Ascending aorta (tissue), 2 donors: ENCODE data around the gene CLCA4. TPM values are rescaled to one million over a fixed set of nuclear protein-coding genes. Genes with fewer than 3 reads are reported as not detected.

ENCODE experiments used
- DNase-seq, 2 donors: peaks; one replicate each; pipeline ENCODE4 v3.0.0-alpha.2; 2019; ENCODE audit warnings: low spot score in 2 of 2
- H3K27ac ChIP-seq, 2 donors: fragments of 200-600 bp; sonication (generic); one replicate each; pipeline ENCODE4 v1.5.1; 2016 to 2017; ENCODE audit warnings: mild to moderate bottlenecking in 1 of 2
- H3K27me3 ChIP-seq: fragments of 200-600 bp; sonication (generic); one replicate; pipeline ENCODE4 v1.5.1; 2017
- H3K36me3 ChIP-seq, 2 donors: fragments of 200-600 bp; sonication (generic); one replicate each; pipeline ENCODE4 v1.5.1; 2016
- H3K4me1 ChIP-seq, 2 donors: fragments of 200-600 bp; sonication (generic); one replicate each; pipeline ENCODE4 v1.5.1; 2016 to 2017; ENCODE audit warnings: mild to moderate bottlenecking in 1 of 2
- H3K4me3 ChIP-seq, 2 donors: fragments of 200-600 bp; sonication (generic); one replicate each; pipeline ENCODE4 v1.5.1; 2016 to 2017; ENCODE audit warnings: mild to moderate bottlenecking in 1 of 2
- H3K9me3 ChIP-seq, 2 donors: fragments of 200-600 bp; sonication (generic); one replicate each; pipeline ENCODE4 v1.5.1; 2016
- CTCF ChIP-seq, 3 experiments: fragments of 200-600 bp in 2 of 3; fragments of 450-650 bp in 1 of 3; sonication (generic) in 2 of 3; IDR thresholded peaks; one replicate each; pipeline ENCODE4 v1.5.1; 2016 to 2019; ENCODE audit warnings: antibody characterized with exemption in 3 of 3, mild to moderate bottlenecking in 1 of 3, moderate library complexity in 1 of 3
- intact Hi-C: fragments of 100-400 bp; cut with DNase I; formaldehyde crosslinking; loops from one replicate; pipeline ENCODE4 v1.15.1; 2023
- total RNA-seq: library from RNA; depleted of rRNA; stranded (reverse); fragments of >200 nt; gene quantifications from one replicate; pipeline ENCODE4 v1.1.0, GENCODE V29; 2016

The CLCA4 gene
- total RNA-seq, 1 donor from 2014 or later = not detected

- Histone ChIP-seq H3K36me3 (no peaks in the 10 kb centered on the region), H3K9me3 (no peaks in the 10 kb centered on the region), H3K4me3 (no peak overlapping the region), H3K27me3 (no peaks in the 10 kb centered on the region), H3K27ac (no peak overlapping the region), H3K4me1 (no peaks in the 10 kb centered on the region)
- intact Hi-C loops = no loop called here
- no peak for DNase-seq
- no peak for TF ChIP-seq CTCF (IDR thresholded peaks at IDR 0.05)
Measured at GRCh38 chr1:86567878-86568277, 21.0 kb downstream of the CLCA4 start.

GRCh38 chr1:86573763-86574484 is 27.0 kb downstream of the CLCA4 start:
- intact Hi-C loops = no loop called here
- no peaks in the 10 kb centered on the region for H3K27me3 ChIP-seq
- H3K4me3 ChIP-seq = no peak overlapping the region
- no peaks in the 10 kb centered on the region for H3K9me3 ChIP-seq
- DNase-seq = no peak
- no peak overlapping the region for H3K27ac ChIP-seq
- no peaks in the 10 kb centered on the region for H3K4me1 ChIP-seq
- TF ChIP-seq CTCF (IDR thresholded peaks at IDR 0.05) = no peak
- H3K36me3 ChIP-seq = no peaks in the 10 kb centered on the region

GRCh38 chr1:86581231-86581630 is 34.4 kb downstream of the CLCA4 start:
- Histone ChIP-seq H3K27me3 (no peaks in the 10 kb centered on the region), H3K4me1 (no peaks in the 10 kb centered on the region), H3K27ac (no peak overlapping the region), H3K9me3 (no peaks in the 10 kb centered on the region), H3K4me3 (no peak overlapping the region), H3K36me3 (no peaks in the 10 kb centered on the region)
- intact Hi-C loops = no loop called here
- no peak for DNase-seq
- TF ChIP-seq CTCF (IDR thresholded peaks at IDR 0.05) = no peak

- TF ChIP-seq CTCF (IDR thresholded peaks at IDR 0.05) = no peak
- no peaks in the 10 kb centered on the region for H3K9me3 ChIP-seq
- H3K4me1 ChIP-seq = no peaks in the 10 kb centered on the region
- no peak for DNase-seq
- H3K27me3 ChIP-seq = no peaks in the 10 kb centered on the region
- H3K4me3 ChIP-seq = no peak overlapping the region
- H3K27ac ChIP-seq = no peak overlapping the region
- no peaks in the 10 kb centered on the region for H3K36me3 ChIP-seq
- intact Hi-C loops = no loop called here
Measured at GRCh38 chr1:86582161-86582560, 35.3 kb downstream of the CLCA4 start.

GRCh38 chr1:86583032-86583431 is 36.2 kb downstream of the CLCA4 start:
- Histone ChIP-seq H3K4me1 (no peaks in the 10 kb centered on the region), H3K27me3 (no peaks in the 10 kb centered on the region), H3K4me3 (no peak overlapping the region), H3K27ac (no peak overlapping the region), H3K9me3 (no peaks in the 10 kb centered on the region), H3K36me3 (no peaks in the 10 kb centered on the region)
- no peak for DNase-seq
- TF ChIP-seq CTCF (IDR thresholded peaks at IDR 0.05) = no peak
- intact Hi-C loops = no loop called here

- TF ChIP-seq CTCF (IDR thresholded peaks at IDR 0.05) = no peak
- intact Hi-C loops = no loop called here
Measured at GRCh38 chr1:86583593-86583992, 36.7 kb downstream of the CLCA4 start.

More at GRCh38 chr1:86583593-86583992, 36.7 kb downstream of the CLCA4 start:
- DNase-seq = no peak
- H3K27me3 ChIP-seq = no peaks in the 10 kb centered on the region
- no peaks in the 10 kb centered on the region for H3K36me3 ChIP-seq
- no peak overlapping the region for H3K4me3 ChIP-seq
- no peak overlapping the region for H3K27ac ChIP-seq
- H3K9me3 ChIP-seq = no peaks in the 10 kb centered on the region
- no peaks in the 10 kb centered on the region for H3K4me1 ChIP-seq
